Stimulated activated naive CD4-positive, alpha-beta T cell (primary cell): ENCODE data around the gene ASIC2.

Source experiments
- DNase-seq, 6 experiments: peaks; one replicate each; lab custom pipeline; 2025; lab: John Stamatoyannopoulos, UW

The ASIC2 gene

DNA sequence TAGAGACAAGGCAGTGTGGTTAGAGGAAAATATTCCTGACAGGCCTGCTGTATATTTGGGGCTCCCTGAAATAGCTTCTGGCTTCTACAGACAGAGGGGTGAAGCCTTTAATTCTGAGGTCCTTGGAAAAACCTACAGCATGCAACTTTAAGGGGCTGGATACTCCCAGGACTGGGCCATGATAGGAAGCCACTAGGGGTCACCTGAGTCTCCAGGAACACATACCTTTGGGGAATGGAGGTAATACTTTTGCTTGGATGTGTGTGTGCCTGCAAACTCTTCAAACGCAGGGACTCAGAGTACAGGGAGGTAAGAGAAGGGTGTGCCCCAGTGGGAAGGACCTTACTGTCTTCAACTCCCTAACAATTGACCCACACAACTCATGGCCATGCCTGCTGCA, 4.1 kb downstream of the ASIC2 start:
- DNase-seq = no peak

DNA sequence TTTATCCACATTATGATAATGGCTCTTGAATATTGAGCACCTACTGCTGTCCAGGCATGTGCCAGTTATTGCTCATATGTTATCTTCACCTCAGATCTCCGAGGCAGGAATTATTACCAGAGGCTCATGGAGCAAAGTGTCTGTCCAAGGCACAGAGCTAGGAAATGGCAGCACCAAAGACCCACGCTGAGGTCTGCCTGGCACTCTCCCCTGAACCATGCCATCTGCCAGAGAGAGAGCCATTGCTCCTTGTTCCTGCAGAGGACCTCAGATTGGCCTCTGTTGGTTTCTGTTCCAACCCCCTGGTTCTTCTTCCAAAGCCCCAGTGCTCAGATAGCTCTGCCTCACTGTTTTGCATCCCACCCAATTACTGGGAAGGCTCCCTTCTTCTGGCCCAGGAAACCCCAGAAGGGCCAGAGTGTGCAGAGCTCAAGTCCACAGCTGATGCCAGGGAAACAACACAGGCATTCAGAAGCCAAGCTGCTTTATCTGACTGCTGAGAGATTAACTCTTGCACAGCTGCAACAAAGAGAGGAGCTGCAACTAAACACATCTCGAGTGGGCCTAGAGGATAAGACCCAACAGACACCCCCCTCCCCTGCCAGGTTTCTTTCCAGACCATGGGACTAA, 5.9 kb downstream of the ASIC2 start:
- no peak for DNase-seq

DNA sequence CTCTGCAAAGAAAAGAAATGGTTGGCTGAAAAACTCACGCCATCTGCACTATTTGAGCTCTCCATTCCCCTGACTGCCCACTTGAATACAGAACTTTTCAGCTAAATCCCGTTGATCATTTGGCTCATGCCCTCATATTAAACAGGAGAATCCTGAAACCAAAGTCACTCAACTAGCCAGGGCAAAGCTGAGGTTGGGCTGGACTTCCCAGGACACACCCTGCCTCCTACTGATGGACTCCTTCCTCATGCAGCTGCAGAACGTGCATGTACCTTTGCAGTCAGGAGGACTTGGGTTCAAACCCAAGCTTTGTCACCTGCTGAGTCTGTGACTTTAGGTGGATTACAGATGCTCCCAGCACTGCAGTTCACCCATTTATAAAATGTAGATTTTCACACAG, 7.7 kb downstream of the ASIC2 start:
- DNase-seq = no peak

DNA sequence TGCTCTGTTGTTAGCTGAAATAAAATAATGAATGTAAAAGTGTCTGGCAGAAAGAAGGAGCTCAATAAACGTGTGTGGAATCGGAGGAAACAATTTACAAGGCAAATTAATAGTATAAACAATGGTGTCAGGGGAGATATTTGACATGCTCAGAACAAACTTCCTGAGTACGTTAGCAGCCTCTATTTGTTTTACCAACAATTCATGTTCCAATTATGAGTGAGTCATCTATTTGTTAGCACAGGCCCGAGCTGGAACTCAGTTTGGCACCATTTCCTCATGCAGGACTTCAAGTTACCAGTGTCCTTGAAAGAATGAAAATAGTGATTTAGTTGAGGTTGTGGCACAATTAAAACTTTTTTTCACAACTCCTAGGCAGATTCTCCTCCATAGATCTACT, 9.1 kb downstream of the ASIC2 start:
- DNase-seq = no peak

DNA sequence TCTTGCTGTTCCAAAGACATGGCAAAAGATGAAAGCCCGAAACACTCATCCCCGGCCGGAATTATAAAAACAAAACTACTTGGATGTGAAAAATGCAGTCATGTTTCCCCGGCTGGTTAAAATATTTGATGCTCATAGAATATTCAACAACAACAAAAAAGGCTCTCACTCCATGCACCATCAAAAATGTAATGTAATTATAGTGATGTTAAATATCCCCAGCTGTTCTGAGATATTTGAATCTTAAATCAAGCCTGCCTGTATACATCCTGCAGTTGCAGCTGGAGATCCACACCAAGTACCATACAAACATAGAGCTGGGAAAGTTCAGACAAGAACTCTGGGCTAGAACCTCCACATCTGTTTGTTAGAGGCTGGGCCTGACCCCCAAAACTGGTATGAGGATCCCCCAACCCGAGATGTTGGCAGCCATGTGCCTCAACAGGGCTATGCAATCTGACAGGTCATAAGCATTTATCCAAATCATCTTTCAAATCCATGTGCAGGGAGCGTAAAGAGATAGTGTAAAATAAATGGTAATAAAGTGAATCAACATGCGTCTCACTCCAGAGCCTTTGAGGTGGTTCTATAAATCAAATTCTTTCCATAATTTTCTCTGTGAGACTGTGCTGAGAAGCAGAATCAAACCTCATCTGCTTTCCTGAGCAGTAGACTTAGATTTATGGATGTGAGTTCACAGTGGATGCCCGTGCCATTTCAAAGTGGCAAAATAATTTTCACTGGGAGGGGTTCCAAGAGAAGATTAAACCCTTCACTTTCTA, 12.7 kb downstream of the ASIC2 start:
- DNase-seq = no peak

DNA sequence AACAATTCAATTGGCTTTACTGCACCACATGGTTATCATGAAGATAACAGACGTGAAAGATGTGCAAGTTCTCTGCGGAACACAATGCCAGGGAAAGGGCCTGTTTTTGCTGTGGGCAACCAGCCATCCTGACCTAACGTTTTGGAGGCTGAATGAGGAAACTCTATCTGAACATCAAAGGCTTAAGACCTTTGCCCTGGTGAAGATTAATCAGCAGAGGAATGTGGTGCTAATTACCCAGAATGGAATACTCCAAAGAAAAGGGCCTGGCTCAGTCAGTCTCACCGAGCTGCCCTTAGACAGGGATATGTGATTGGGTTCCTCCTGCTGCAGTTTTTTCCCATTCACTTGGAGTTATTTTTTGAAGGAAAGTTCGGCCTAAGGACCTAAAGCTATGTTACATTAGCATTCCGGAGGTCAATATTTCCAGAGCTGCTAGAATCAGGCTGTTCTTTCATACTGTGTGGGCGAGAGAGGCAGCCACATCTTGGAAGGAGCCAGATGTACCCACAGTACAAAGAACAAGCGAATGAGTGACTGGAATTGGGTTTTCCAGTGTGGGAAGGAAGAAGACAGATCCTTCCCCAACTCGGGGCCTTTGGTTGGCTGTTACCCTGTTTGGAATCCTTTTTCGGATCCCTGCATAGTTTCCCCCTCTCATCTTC, 15.5 kb downstream of the ASIC2 start:
- no peak for DNase-seq

DNA sequence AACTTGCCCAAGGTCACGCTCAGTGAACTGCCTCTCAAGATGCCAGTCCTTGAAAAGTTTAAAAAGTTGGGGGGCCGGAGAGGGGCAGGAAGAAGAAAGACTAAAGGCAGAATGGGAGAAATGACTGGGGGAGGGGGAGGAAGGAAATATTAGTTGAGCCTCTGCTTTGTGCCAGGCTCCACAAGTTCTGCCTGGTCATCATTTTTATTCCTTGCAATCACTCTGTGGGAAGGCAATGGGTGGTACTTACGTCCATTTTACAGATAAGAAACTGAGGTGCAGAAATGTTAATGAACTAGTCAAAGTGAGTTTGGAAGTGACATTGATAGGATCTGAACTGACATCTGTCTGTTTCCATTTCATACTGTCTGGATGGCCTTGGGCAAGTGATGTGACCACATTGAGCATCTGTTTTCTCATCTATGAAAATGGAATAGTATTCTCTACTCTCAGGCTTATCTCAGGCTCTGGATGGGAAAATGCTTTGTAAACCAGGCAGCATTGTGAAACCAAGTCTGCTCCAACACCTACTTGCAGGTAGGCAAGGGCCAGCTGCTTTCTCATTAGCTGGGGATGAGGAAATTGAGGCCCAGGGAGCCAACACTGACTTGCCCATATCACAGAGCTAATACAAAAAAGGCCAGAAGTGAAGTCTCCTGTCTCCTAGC, 19.2 kb downstream of the ASIC2 start:
- no peak for DNase-seq

DNA sequence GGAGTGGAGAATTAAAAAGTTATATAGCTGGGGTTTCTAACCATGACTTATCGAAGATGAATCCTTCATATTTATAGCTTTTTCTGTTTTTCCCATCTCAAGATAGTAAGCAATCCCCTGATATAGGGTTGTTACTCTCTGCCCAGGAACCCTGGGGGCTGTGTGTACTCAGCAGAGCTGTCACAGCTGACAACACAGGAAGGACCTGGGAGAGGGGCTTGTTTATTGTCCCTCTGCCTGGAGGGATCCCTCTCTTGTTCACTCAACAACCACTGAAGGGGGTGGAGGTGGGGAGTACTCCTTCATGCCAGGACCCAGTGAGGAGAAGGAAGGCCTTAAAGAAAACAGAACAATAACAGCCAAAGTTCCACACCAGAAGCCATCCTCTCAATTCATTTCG, 19.8 kb downstream of the ASIC2 start:
- DNase-seq = no peak

DNA sequence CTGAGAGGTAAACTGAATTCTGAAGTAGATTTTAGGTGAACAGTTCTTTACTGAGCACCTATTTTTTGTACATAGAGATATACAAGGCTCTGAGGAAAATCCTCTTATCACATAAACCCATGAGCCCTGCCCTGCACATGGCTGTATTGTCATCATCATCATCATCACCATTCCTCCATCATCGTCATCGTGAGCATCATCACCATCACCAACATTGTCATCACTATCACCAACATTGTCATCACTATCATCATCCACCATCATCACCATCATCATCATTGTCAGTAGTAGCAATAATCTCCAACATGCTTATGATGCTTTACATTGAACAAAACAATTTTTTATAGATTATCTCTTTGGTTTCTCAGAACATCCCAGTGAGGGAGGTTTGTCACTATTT, 20.7 kb downstream of the ASIC2 start:
- no peak for DNase-seq

DNA sequence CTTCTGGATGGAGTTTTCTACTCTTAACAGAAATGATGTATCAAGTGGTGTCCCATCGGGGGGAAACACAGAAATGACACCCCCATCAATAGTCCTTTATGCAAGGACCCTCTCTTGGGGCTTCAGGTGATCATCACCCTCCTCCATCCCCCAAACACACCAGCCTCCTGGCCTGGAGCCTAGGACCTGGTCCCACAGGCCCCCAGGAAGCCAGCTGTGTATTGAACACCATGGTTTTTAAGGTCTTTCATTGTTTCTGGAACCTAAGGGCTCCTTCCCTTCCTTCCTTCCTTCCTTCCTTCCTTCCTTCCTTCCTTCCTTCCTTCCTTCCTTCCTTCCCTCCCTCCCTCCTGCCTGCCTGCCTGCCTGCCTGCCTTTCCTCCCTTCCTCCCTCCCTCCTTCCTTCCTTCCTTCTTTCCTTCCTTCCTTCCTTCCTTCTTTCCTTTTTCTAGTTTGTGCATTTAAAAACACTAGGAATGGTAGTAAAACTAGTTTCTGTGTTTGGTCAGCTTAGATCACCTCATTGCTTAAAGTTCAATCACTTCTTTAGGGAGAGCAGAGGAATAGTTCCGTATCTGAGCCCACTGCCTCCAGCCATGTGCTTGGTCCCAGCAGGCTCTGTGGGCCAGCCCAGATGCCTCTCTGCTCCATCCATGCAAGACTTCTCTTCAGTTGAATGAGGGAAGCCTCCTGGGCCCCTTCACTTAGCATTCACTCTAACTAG, 23.6 kb downstream of the ASIC2 start:
- no peak for DNase-seq

DNA sequence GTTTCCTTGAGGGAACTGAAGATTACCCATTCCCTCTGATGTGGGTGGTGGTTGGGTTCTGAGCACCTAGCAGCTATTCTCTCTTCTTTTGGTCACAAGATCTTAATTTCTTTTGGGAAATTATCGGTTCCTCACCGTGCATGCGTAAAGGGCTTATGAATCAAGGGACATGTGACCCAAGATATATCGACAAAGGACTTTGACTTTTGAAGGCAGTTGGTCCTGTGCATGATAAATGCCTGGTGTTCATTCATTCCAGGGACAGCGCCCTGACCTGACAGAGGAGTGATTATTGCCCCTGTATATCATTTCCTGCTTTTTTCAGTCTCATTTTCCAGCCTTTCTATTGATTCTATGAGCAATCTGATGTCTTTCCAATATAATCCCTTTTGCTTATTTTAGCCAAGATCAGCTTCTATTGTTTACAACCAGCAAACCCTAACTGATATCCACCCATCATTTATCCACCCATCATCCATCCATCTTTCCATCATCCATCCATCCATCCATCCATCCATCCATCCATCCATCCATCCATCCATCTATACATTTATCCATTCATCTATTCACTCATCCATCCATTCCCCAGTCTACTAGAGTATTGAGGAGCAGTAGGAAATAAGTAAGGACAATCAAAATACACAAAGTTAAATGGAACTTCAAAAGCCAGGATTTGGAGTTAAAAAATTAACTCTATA, 25.1 kb downstream of the ASIC2 start:
- DNase-seq = no peak

DNA sequence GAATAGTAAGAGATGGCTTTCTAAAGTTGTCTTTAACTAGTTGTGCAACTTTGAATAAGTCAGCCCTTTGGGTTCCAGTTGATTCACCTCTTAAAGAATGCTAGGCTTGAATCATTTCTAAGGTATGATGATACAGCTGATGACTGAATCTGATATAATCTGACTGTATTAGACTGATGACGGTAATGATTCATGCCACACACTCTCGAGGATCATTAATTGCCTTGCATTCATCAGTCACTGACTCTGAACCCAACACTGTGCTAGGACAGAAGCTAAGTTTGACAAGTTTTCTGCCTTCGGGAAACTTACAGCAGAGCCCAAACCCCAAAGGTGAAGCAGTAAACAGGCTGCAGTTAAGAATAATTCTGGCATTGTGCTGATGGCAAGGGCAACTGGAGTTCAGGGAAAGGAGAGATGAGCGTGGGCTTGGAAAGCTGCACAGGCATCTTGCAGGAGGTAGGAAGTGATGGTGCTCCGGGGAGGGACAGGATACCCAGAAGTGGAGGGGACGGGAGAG, 25.8 kb downstream of the ASIC2 start:
- DNase-seq = no peak

DNA sequence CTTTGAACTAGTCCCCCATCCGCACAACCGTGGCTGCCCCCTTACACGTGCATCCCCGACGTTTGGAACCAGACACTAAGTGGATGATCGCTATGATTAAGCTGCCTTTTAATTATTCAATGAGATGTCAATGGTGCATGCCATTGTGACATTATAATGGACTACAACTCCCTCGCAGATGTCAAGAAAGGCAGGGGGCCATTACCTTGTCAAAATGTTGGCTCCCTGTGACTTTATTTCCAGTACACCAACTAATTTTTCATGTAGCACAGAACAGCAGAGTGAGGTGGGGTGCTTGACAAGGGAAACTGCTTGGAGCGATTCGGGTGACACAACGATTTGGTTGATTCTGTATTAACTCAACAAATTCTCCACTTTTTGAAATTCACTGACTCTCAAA, 26.5 kb downstream of the ASIC2 start:
- no peak for DNase-seq

DNA sequence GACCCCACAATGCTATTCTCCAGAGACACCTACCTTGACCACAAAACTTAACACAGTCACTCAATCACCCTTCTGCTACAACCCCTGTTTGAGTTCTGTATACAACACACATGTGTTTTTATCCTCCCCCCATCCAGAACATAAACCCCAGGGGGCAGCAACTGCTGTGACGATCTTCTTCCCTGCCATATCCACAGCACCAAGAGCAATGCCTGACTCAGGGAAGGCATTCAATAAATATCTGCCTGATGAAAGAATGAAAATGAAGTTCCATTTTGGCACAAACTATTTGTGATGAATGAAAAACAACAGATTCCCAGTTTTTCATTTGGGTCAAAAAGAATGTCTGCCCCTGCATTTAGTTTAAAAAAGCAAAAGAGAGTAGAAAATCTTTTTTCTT, 27.0 kb downstream of the ASIC2 start:
- no peak for DNase-seq

DNA sequence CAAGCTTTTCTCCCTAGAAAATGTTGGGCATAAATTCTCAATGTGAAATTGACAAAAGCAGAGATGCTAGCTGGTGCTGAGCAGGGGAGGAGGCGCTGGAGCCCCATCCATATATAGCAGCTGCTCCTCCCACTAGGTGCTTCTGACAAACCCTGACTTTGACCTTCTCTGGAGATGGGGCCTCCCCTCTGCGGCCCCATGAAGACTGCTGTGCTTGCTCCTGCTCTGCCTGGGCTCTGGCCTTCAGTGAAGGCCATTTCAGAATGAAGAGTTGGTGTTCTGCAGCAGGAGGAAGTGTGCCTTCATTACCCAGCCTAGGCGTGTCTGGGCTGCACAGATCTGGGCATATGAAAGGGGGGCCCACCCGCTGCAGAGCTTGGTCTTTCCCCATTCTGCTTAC, 29.7 kb downstream of the ASIC2 start:
- no peak for DNase-seq

DNA sequence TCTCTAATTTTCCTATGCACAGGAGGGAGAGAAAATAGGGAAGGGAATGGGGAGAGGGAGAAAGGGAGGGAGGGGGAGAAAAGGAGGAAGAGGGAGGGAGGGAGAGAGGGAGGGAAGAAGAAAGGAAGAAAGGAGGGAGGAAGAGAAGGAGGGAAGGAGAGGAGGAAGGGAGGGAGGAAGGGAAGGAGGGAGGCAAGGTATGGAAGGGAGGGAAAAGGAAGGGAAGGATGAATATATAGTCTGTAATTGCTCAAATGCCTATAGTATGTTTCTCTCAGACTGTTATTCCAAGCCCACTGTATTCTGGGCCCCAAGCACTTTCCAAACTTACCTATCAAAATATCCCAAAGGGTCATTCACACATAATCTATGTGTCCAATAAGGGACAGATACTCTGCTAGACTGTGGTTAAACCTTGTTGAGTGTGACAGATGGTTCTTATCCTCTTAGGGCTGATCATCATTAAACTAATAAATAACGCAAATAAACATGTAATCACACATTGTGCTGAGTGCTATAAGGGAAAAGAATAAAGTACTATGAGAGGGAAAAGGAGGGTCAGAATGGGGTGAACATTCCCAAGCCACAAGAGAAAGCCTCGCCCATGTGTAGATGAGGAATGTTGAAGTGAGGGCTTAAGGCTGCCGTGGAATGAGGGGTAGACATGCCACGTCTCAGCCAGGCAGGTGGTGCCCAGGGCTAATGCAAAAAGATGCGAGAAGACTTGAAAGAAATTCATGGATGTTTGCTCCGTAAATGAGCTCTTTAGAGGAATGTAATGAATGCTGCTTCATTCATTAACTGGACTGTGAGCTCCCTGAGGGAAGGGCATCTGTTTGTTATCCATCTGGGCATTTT, 30.6 kb downstream of the ASIC2 start:
- no peak for DNase-seq

DNA sequence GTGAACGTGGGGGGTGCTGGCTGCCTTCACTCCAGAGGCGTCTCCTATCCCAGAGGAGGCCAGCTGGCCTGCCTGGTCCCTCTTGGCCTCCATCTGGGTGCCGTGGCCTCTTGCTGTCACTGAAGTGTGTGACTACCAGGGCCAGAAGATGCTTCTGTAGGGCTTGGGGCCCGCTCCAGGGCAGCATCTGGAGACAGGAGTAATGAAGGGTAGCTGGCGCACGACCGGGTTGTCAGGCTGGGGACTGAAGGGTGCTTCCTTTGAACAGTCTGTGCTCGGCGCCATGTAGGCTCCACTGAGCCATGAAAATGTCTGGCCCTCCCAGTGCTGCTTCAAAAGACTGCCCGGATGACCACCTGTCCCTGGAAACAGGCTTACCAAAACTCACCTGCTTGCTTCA, 31.3 kb downstream of the ASIC2 start:
- DNase-seq = no peak

DNA sequence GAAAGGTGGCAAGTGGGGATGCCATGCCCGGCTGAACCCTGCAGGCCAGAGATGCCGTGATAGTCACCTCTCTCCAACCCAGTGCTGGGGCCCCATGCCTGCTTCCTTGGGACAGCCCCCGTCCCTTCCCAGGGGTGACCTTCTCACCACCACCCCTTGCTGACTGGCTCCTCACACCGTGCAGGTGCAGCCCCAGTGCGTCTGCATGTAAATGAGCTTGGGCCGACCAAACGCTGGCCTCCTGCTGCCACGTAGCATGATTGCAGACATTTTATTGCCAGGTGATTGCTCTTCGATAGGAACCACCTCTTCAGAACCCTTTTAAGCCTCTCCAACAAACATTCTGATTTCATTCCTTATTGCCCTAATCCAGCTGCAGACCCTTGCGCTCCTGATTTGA, 32.5 kb downstream of the ASIC2 start:
- no peak for DNase-seq

DNA sequence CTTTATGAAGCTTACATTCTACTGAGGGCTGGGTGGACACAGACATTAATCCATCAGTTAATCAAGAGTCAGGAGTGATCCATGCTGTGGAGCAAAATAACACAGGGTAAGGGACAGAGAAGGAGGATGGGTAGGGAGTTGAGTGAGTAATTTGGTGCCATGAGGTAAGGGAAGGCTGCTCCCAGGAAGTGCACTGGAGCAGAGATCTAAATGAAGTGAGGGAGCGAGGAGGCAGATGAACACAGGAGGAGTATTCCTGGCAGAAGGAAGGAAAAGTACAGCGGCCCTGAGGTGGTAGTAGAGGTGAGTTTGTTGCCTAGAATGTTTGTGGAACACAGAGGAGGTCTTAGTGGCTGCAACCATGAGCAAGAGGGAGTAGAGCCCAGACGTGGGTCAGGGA, 34.8 kb downstream of the ASIC2 start:
- no peak for DNase-seq

DNA sequence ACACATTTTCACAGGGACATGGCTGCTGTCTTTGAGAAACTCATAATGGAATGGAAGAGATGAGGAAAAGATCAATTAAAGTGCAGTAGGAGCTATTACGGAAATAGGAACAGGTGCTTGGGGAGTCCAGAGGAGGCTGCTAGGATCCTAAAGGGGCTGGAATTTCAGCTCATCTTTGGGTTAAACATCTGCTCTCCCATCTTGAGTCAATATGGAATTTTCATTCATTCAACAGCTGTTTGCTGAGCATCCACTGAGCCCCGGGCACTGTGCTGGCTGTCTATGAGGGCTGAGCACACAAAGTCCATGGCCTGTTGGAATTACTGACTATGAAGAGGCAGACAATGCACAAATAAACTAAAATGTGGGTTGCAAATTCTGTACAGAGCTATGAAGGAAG, 47.9 kb downstream of the ASIC2 start:
- DNase-seq = no peak
